HG03064 (cell line): ENCODE data around the gene AGBL2.
"Not testable (repeated sequence)": the region's sequence is repeated elsewhere in the genome, so short reads cannot be mapped to it uniquely, and the experiment has no call there.

Source experiments
- ATAC-seq: cut with Tn5 transposase; IDR thresholded peaks from one replicate; pipeline ENCODE4 v1.9.1; 2021; ENCODE audit warnings: low read depth; ENCODE audit not compliant: unreplicated experiment

Gene AGBL2

GRCh38 chr11:47636331-47636730 lies 78.8 kb downstream of the AGBL2 start:
- ATAC-seq = not testable (repeated sequence)

GRCh38 chr11:47631473-47631872 lies 83.7 kb downstream of the AGBL2 start:
- no peak for ATAC-seq

GRCh38 chr11:47628026-47628425 lies 87.1 kb downstream of the AGBL2 start:
- no peak for ATAC-seq

GRCh38 chr11:47626234-47626633 lies 88.9 kb downstream of the AGBL2 start:
- ATAC-seq = no peak

- ATAC-seq = no peak
Measured at GRCh38 chr11:47620836-47621378, 94.3 kb downstream of the AGBL2 start.

- ATAC-seq = no peak
Measured at GRCh38 chr11:47617417-47617809, 97.8 kb downstream of the AGBL2 start.

- no peak for ATAC-seq
Measured at GRCh38 chr11:47616726-47617416, 98.3 kb downstream of the AGBL2 start.

- ATAC-seq = no peak
Measured at GRCh38 chr11:47615249-47615648, 99.9 kb downstream of the AGBL2 start.

- ATAC-seq = no peak
Measured at GRCh38 chr11:47611348-47611794, 103.8 kb downstream of the AGBL2 start.

GRCh38 chr11:47609675-47610074 lies 105.5 kb downstream of the AGBL2 start:
- no peak for ATAC-seq
